Limb (tissue), 2 donors: ENCODE data around the gene PPP1R12C.

ENCODE experiments used
- DNase-seq, 2 donors: peaks; one replicate each; pipeline ENCODE4 v3.0.0-alpha.2; 2016; ENCODE audit errors: extremely low spot score in 2 of 2

PPP1R12C gene

DNA sequence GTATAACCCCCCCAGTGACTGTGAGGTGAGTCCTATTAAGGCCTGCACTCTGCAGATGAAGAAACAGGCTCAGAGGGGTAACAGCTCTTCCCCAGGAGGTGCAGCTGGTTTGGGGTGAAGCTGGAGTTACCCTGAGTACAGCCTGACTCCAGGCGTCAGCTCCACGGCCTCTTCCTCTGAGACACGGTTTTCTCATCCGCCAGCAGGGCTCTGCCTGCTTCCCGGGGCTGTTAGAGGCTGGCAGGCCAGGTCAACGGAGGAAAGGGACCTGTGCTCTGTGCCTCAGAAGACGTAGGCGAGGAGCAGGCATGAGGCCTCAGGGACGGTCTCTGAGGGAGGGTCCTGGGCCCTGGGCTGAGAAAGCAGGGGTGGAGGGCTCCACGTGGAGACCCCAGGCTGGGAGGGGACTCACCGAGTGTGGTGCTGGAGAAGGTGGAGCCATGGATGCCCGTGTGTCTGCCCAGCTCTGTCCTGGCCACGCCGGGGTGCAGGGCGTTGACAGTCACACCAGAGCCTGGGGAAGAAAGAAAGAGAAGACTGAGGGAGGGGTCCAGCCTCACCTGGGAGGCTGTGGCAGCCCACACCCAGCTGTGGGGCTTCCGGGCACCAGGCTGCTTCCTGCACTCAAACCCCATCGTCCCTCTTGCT is 70.3 kb downstream of the PPP1R12C start:
- DNase-seq = no peak

DNA sequence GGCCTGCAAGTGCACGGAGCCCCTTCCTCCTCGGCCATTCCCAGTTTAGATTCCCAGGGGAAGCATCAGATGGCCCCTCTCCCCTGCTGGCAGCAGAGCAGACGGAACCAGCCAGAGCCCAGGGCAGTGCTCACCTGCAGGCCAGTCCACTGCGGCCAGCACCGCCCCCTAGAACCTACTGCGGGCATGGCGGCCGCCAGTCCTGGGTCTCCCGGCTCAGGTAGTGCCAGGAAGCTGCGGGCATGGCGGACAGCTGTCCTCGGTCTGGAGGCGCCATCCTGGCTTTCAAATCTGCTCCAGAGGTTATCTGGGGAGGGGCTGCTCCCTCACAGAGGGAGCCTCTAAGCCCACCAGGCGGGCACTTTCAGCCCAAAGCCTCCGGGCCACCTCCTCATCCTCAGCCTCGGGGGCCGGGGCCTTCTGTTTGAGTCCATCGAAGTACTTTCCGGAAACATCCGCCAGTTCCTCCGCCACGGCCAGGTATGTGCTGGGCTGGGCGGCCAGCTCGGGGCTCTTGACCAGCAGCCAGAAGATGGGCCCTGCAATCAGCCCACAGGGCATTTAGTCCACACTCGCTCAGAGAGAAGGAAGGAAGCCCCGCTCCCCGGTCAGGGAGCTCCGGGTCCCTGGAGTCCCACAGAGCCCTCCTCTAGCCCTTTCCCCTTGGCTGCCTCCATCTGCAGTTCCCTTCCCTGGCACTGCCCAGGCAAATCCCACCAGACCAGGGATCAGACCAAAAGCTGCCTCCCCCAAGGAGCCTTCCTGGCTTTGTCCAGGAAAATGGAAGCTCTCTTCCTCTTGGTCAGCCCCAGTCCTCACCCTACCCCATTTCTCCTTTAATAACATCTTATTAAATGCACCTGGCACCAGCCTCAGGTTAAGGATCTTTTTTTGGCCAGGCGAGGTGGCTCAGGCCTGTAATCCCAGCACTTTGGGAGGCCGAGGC is 72.4 kb downstream of the PPP1R12C start:
- no peak for DNase-seq

DNA sequence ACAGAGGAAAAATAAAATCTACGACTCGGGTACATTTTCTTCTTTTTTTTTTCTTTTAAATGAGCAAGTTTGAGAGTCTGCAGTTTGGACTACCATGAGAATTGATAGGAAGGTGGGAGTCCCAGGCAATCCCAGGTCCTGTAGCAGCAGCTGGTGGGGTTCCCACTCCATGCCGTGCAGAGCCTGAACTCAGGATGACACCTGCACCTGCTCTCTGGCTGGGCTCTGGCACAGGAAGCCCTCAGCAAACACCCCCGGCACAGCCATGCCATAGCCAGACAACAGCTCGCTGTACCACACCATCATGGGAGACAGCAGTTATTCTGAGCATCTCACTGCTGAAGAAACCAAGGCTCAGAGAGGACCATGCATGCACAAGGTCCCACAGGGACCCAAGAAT is 73.2 kb downstream of the PPP1R12C start:
- DNase-seq = no peak

DNA sequence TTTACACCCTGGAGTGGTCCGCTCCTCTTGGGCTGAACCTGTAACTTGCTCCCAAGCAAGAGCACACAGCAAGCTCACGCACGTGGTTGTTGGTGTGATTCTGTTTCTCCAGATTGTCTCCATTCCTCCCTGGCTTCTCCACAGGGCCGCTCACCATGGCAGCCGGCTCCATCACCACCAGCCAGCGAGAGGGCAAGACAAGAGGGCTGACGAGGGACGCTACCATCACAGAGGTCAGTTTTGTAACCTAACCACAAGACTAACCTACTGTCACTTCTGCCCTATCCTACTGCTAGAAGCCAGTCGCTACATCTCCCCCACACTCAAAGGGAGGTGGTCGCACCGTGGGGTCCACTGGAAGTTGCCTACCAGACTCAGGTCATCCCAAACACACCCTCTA is 74.7 kb downstream of the PPP1R12C start:
- DNase-seq = no peak

DNA sequence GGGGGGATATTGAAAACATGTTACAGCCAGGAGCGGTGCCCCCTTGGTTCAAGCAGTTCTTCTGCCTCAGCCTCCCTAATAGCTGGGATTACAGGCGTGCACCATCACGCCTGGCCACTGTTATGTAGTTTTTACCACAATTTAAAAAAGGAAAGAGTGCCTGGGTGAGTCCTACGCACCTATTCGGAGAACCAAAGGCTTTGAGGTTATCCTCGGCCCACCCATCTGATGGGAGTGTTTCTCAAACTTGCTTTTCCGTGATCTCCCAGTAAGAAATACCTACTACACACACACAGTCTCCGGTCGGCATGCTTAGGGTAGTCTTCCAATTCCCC is 75.1 kb downstream of the PPP1R12C start:
- no peak for DNase-seq

DNA sequence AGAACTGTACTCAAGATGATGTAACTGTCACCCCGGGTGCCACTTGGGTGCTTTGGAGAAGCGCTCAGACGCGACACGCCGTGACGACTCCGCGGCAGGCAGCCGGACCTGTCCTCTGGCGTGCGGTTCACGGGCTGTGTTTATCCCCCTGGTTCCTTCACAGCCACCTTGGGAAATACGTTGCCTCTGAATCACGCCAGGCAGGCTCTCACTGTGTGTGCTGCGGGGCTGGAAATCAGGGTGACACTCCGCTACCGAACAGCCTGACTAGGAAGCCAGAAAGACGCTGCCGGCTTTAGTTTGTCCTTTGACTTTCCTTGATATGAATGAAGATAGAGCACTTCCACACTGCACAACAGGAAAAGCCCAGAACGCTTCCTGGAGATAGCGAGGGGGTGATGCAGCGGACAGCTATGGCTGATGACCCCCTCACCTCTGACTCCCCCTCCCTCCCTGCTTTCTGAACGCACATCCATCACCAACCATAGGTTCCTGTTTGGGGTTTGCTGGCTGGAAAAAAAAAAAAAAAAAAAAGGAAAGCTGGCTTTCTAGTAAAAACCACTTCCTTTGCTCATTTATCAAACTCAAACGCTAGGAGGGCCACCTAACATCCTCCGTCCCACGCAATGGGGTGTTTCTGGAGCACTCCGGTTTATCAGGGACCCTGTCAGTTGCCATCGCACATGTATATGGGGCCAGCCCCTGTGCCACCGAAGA is 75.7 kb downstream of the PPP1R12C start:
- DNase-seq = no peak

DNA sequence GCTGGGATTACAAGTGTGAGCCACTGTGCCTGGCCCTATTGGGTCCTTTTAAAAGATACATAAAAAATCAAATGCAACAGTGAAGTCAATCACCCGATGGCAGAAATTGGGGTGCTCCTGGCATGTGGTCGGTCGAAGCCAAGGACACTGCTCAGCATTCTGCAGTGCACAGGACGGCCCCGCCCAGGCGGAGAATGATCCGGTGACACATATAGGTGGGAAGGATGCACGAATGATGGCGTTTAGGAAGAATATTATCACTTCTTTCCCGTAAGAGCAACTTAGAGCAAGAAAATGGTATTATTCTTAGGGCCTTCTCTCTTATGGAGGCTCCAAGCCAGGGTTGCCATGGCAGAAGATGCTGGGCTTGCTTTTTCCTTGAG is 76.2 kb downstream of the PPP1R12C start:
- no peak for DNase-seq
